Esophagus (tissue), 2 donors: ENCODE results near the gene RUNX2. TPM values are rescaled to one million over a fixed set of nuclear protein-coding genes. Genes with fewer than 3 reads are reported as not detected.

Source experiments
- H3K27ac ChIP-seq, 2 donors: one replicate each; pipeline ENCODE4 v1.5.1; 2013; ENCODE audit warnings: low read depth in 2 of 2, mild to moderate bottlenecking in 2 of 2, inconsistent platforms in 1 of 2, low read length in 1 of 2, moderate library complexity in 1 of 2
- H3K27me3 ChIP-seq, 2 donors: one replicate each; pipeline ENCODE4 v1.6.1; 2013; ENCODE audit warnings: low read length in 2 of 2, control low read depth in 1 of 2, mild to moderate bottlenecking in 1 of 2; ENCODE audit not compliant: insufficient read depth in 2 of 2, control insufficient read depth in 1 of 2
- H3K36me3 ChIP-seq, 2 donors: one replicate each; pipeline ENCODE4 v1.6.1; 2013; ENCODE audit warnings: low read length in 1 of 2; ENCODE audit not compliant: control insufficient read depth in 2 of 2, insufficient read depth in 2 of 2
- H3K4me1 ChIP-seq, 2 donors: one replicate each; pipeline ENCODE4 v1.6.1; 2013; ENCODE audit warnings: low read length in 1 of 2; ENCODE audit not compliant: control insufficient read depth in 2 of 2, insufficient read depth in 2 of 2
- H3K4me3 ChIP-seq, 2 donors: one replicate each; pipeline ENCODE4 v1.5.1; 2013; ENCODE audit warnings: low read length in 2 of 2, mild to moderate bottlenecking in 2 of 2, low read depth in 1 of 2, moderate library complexity in 1 of 2
- H3K9me3 ChIP-seq, 2 donors: one replicate each; pipeline ENCODE4 v1.6.1; 2013; ENCODE audit warnings: mild to moderate bottlenecking in 2 of 2, low read depth in 1 of 2, low read length in 1 of 2, moderate library complexity in 1 of 2; ENCODE audit not compliant: control insufficient read depth in 2 of 2, insufficient read depth in 1 of 2
- WGBS, 2 donors: extraction: QIAGEN DNeasy Blood & Tissue Kit; methylation state at CpG; one replicate each; pipeline ENCODE4 v1.1.7; 2013; 5-methylcytosine and 5-hydroxymethylcytosine counted together
- polyA plus RNA-seq, 2 donors: library from polyadenylated mRNA; stranded (reverse); fragments of 200-250 nt; gene quantifications; one replicate each; pipeline ENCODE4 v1.2.3, GENCODE V29; 2013
- donor health status: healthy with polysubstance abuse.
- donor health status: Bipolar disorder and iron deficiency.

The RUNX2 gene
- polyA plus RNA-seq, 2 donors = 0.31 to 0.75 TPM

GRCh38 chr6:45690846-45691245 lies 362.7 kb downstream of the RUNX2 start:
- 88 to 96% methylated on average over 1 of the region's 1 CpG for WGBS, 2 donors
- Histone ChIP-seq H3K27me3 (no peaks in the 10 kb centered on the region), H3K4me3 (no peak overlapping the region), H3K27ac (no peak overlapping the region), H3K9me3 (no peaks in the 10 kb centered on the region), H3K36me3 (no peaks in the 10 kb centered on the region), H3K4me1 (no peaks in the 10 kb centered on the region)

- 62 to 72% methylated on average over 2 of the region's 2 CpGs for WGBS, 2 donors
- Histone ChIP-seq H3K27me3 (no peaks in the 10 kb centered on the region), H3K9me3 (no peaks in the 10 kb centered on the region), H3K36me3 (no peaks in the 10 kb centered on the region), H3K4me1 (no peaks in the 10 kb centered on the region), H3K4me3 (no peak overlapping the region), H3K27ac (no peak overlapping the region)
These were observed 363.3 kb downstream of the RUNX2 start for GRCh38 chr6:45691426-45691825.

GRCh38 chr6:45692021-45692420 lies 363.9 kb downstream of the RUNX2 start:
- H3K36me3 ChIP-seq = no peaks in the 10 kb centered on the region
- WGBS, 2 donors = 86 to 89% methylated on average over 3 of the region's 3 CpGs
- H3K4me1 ChIP-seq = no peaks in the 10 kb centered on the region
- no peaks in the 10 kb centered on the region for H3K9me3 ChIP-seq
- no peak overlapping the region for H3K27ac ChIP-seq
- no peaks in the 10 kb centered on the region for H3K27me3 ChIP-seq
- no peak overlapping the region for H3K4me3 ChIP-seq

GRCh38 chr6:45696738-45697137 lies 368.6 kb downstream of the RUNX2 start:
- Histone ChIP-seq H3K4me1 (no peaks in the 10 kb centered on the region), H3K9me3 (no peaks in the 10 kb centered on the region), H3K27ac (no peak overlapping the region), H3K4me3 (no peak overlapping the region), H3K36me3 (no peaks in the 10 kb centered on the region), H3K27me3 (no peaks in the 10 kb centered on the region)
- WGBS, 2 donors = 89 to 91% methylated on average over 1 of the region's 1 CpG

GRCh38 chr6:45697605-45698004 lies 369.5 kb downstream of the RUNX2 start:
- 65 to 71% methylated on average over 6 of the region's 6 CpGs for WGBS, 2 donors
- Histone ChIP-seq H3K9me3 (no peaks in the 10 kb centered on the region), H3K4me3 (no peak overlapping the region), H3K4me1 (no peaks in the 10 kb centered on the region), H3K36me3 (no peaks in the 10 kb centered on the region), H3K27me3 (no peaks in the 10 kb centered on the region), H3K27ac (no peak overlapping the region)

- Histone ChIP-seq H3K27ac (no peak overlapping the region), H3K4me3 (no peak overlapping the region), H3K4me1 (no peaks in the 10 kb centered on the region), H3K9me3 (no peaks in the 10 kb centered on the region), H3K27me3 (no peaks in the 10 kb centered on the region), H3K36me3 (no peaks in the 10 kb centered on the region)
- WGBS, 2 donors = 88 to 92% methylated on average over 2 of the region's 2 CpGs
These were observed 369.9 kb downstream of the RUNX2 start for GRCh38 chr6:45698046-45698445.

GRCh38 chr6:45699663-45700062 lies 371.5 kb downstream of the RUNX2 start:
- no peaks in the 10 kb centered on the region for H3K27me3 ChIP-seq
- no peaks in the 10 kb centered on the region for H3K9me3 ChIP-seq
- H3K4me3 ChIP-seq = no peak overlapping the region
- no peaks in the 10 kb centered on the region for H3K4me1 ChIP-seq
- no peak overlapping the region for H3K27ac ChIP-seq
- H3K36me3 ChIP-seq = no peaks in the 10 kb centered on the region
- WGBS, 2 donors = 85 to 88% methylated on average over 3 of the region's 3 CpGs

GRCh38 chr6:45702849-45703739 lies 375.0 kb downstream of the RUNX2 start:
- no peak overlapping the region for H3K27ac ChIP-seq
- no peaks in the 10 kb centered on the region for H3K36me3 ChIP-seq
- H3K4me3 ChIP-seq = no peak overlapping the region
- H3K4me1 ChIP-seq = no peaks in the 10 kb centered on the region
- 70 to 75% methylated on average over 4 of the region's 4 CpGs for WGBS, 2 donors
- no peaks in the 10 kb centered on the region for H3K27me3 ChIP-seq
- H3K9me3 ChIP-seq = no peaks in the 10 kb centered on the region

GRCh38 chr6:45704056-45704800 lies 376.1 kb downstream of the RUNX2 start:
- no peaks in the 10 kb centered on the region for H3K4me1 ChIP-seq
- no peaks in the 10 kb centered on the region for H3K27me3 ChIP-seq
- no peak overlapping the region for H3K4me3 ChIP-seq
- 91 to 95% methylated on average over 3 of the region's 3 CpGs for WGBS, 2 donors
- H3K9me3 ChIP-seq = no peaks in the 10 kb centered on the region
- H3K27ac ChIP-seq = no peak overlapping the region
- H3K36me3 ChIP-seq = no peaks in the 10 kb centered on the region
